MCF 10A (cell line): ENCODE results near the gene ADAMTS16. TPM values are rescaled to one million over a fixed set of nuclear protein-coding genes. Genes with fewer than 3 reads are reported as not detected.
A peak's percentile ranks its signal among the peaks of the same experiment; 100 is the strongest.

Experiments
- BruUV-seq: library from RNA; stranded (reverse); fragments of 400-500 nt; replicated peaks from 2 replicates; lab custom pipeline; 2021; lab: Mats Ljungman, UMichigan
- CTCF ChIA-PET: fragments of 300-600 bp; sonication (Branson Sonifier 250); formaldehyde crosslinking; extraction: SDS; loops from one replicate; lab custom pipeline; 2021; ENCODE audit warnings: antibody characterized with exemption, inconsistent platforms; lab: Yijun Ruan, JAX
- POLR2A ChIA-PET: fragments of 300-600, 350-650 bp; sonication (Branson Sonifier 250); formaldehyde crosslinking; extraction: SDS; loops from one replicate; lab custom pipeline; 2020; ENCODE audit warnings: antibody characterized with exemption, inconsistent platforms; lab: Yijun Ruan, JAX
- DNase-seq: peaks from one replicate; pipeline ENCODE4 v3.0.0-alpha.2; 2018; ENCODE audit not compliant: unreplicated experiment
- H3K27ac Mint-ChIP-seq: one replicate; pipeline ENCODE4 v1.8.0; 2022; ENCODE audit warnings: mild to moderate bottlenecking, low read depth, mixed read lengths; ENCODE audit not compliant: unreplicated experiment
- H3K27me3 Mint-ChIP-seq: one replicate; pipeline ENCODE4 v1.8.0; 2022; ENCODE audit warnings: mixed read lengths; ENCODE audit not compliant: insufficient read depth, unreplicated experiment
- H3K36me3 Mint-ChIP-seq: one replicate; pipeline ENCODE4 v1.8.0; 2022; ENCODE audit warnings: mild to moderate bottlenecking, moderate library complexity, mixed read lengths; ENCODE audit not compliant: insufficient read depth, unreplicated experiment
- H3K4me1 Mint-ChIP-seq: one replicate; pipeline ENCODE4 v1.8.0; 2022; ENCODE audit warnings: mixed read lengths; ENCODE audit not compliant: insufficient read depth, unreplicated experiment
- H3K4me3 Mint-ChIP-seq: one replicate; pipeline ENCODE4 v1.8.0; 2022; ENCODE audit warnings: mild to moderate bottlenecking, moderate library complexity, mixed read lengths; ENCODE audit not compliant: unreplicated experiment
- H3K9me3 Mint-ChIP-seq: one replicate; pipeline ENCODE4 v1.8.0; 2022; ENCODE audit warnings: mixed read lengths; ENCODE audit not compliant: unreplicated experiment
- intact Hi-C: fragments of 100-400 bp; cut with micrococcal nuclease; formaldehyde crosslinking; loops from 2 replicates; pipeline ENCODE4 v1.14.1; 2022
- total RNA-seq: library from RNA; stranded (reverse); gene quantifications from 2 replicates; pipeline ENCODE4 v1.2.3, GENCODE V29; 2022
- TF ChIP-seq, protein P1 (sequence below): fragments of 200-600 bp; IDR thresholded peaks from one replicate; pipeline ENCODE4 v1.8.0; 2022; ENCODE audit warnings: antibody characterized with exemption, mild to moderate bottlenecking; ENCODE audit not compliant: unreplicated experiment

ADAMTS16 gene
- total RNA-seq, 1 experiment from 2014 or later: not detected

DNA sequence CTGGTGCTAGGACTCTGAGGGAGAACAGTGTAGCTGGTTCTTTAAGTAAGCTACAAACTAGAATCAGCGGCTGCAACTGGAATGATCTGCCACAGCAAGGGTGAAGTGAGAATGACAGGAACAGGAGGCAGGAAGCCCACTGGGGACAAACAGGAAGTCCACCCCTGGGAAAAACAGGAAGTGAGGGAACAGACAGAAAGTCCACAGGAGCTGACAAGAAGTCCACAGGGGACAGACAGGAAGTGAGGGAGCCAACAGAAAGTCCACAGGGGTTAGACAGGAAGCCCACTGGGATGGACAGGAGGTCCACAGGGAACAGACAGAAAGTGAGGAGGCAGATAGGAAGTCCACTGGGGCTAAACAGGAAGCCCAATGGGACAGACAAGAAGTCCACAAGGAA is 15.5 kb downstream of the ADAMTS16 start:
- TF ChIP-seq, protein P1, sequence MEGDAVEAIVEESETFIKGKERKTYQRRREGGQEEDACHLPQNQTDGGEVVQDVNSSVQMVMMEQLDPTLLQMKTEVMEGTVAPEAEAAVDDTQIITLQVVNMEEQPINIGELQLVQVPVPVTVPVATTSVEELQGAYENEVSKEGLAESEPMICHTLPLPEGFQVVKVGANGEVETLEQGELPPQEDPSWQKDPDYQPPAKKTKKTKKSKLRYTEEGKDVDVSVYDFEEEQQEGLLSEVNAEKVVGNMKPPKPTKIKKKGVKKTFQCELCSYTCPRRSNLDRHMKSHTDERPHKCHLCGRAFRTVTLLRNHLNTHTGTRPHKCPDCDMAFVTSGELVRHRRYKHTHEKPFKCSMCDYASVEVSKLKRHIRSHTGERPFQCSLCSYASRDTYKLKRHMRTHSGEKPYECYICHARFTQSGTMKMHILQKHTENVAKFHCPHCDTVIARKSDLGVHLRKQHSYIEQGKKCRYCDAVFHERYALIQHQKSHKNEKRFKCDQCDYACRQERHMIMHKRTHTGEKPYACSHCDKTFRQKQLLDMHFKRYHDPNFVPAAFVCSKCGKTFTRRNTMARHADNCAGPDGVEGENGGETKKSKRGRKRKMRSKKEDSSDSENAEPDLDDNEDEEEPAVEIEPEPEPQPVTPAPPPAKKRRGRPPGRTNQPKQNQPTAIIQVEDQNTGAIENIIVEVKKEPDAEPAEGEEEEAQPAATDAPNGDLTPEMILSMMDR: no peak
- Mint-ChIP-seq H3K4me3 (no peak overlapping the region), H3K9me3 (peaks cover 5% of the 10 kb centered on the region), H3K36me3 (no peaks in the 10 kb centered on the region), H3K27ac (no peak overlapping the region), H3K27me3 (no peaks in the 10 kb centered on the region), H3K4me1 (peaks cover 10% of the 10 kb centered on the region)
- intact Hi-C loops: no loop called here
- no TSS peak for BruUV-seq
- ChIA-PET POLR2A (no interaction called here), CTCF (interaction anchor here (1.6 kb wide), 1 partner anchor 13 kb away, joined by 3 read pairs; no protein-coding TSS in a partner anchor)
- no peak for DNase-seq

DNA sequence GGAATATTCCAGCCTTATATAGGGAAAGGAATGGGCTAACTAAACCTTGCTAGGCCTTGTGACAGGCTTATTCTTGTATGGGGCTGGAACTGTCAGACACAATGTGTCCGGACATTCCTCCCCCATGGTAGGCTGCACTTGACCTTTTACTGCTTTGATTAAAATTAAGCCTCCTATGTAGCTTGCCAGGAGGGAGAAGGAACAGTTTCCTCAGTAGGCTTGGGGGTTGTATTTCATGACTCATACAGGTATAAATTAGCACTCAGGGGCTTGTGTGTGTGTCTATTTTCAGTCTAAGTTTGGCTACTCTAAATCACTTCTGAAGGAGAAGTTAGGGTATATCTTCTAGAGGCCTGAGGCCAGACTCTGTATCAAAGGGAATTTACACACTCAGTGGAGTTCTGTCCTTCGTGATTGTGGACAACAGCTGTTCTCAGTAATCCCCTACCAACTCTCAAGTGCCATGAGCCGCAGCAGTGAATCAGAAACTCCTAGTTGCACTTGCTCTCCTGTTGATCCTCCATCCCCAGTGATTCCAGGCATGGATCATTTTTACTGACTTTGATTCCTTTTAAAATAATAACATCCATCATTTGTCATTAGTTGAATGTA is 16.4 kb downstream of the ADAMTS16 start:
- no peaks in the 10 kb centered on the region for H3K27me3 Mint-ChIP-seq
- peaks cover 5% of the 10 kb centered on the region for H3K9me3 Mint-ChIP-seq
- ChIA-PET POLR2A (no interaction called here), CTCF (interaction anchor here (0.6 to 1.6 kb wide), 2 partner anchors 14 to 16 kb away, joined by 3 to 4 read pairs; no protein-coding TSS in a partner anchor)
- peaks cover 10% of the 10 kb centered on the region for H3K4me1 Mint-ChIP-seq
- intact Hi-C loops: no loop called here
- TF ChIP-seq, protein P1: no peak
- H3K36me3 Mint-ChIP-seq: no peaks in the 10 kb centered on the region
- no TSS peak for BruUV-seq
- DNase-seq: no peak
- no peak overlapping the region for H3K4me3 Mint-ChIP-seq
- H3K27ac Mint-ChIP-seq: no peak overlapping the region

DNA sequence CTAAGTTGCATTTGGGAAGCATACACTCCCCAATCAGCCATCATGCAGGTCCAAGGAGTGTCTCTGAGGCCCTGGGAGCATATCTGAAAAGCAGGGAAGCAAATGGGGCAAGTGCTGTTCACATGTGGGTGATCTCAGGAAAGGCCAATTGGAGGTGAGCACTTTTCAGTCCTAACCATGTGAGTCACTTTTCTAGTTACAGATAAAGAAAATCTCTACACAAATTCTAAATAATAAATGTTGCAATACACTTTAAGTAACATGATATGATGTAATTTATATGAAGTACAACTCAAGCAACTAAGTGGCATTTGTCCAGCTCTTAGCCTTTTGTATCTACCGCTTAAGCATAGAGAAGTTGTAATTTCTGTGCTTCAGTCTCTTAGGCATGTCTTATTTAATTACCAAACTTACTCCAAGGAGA is 18.4 kb downstream of the ADAMTS16 start:
- Mint-ChIP-seq H3K27ac (no peak overlapping the region), H3K9me3 (peaks cover 5% of the 10 kb centered on the region), H3K36me3 (no peaks in the 10 kb centered on the region), H3K4me3 (no peak overlapping the region), H3K4me1 (peaks cover 10% of the 10 kb centered on the region), H3K27me3 (no peaks in the 10 kb centered on the region)
- ChIA-PET POLR2A (no interaction called here), CTCF (no interaction called here)
- peak; percentile 49 for DNase-seq
- no TSS peak for BruUV-seq
- TF ChIP-seq, protein P1: no peak
- intact Hi-C loops: no loop called here

DNA sequence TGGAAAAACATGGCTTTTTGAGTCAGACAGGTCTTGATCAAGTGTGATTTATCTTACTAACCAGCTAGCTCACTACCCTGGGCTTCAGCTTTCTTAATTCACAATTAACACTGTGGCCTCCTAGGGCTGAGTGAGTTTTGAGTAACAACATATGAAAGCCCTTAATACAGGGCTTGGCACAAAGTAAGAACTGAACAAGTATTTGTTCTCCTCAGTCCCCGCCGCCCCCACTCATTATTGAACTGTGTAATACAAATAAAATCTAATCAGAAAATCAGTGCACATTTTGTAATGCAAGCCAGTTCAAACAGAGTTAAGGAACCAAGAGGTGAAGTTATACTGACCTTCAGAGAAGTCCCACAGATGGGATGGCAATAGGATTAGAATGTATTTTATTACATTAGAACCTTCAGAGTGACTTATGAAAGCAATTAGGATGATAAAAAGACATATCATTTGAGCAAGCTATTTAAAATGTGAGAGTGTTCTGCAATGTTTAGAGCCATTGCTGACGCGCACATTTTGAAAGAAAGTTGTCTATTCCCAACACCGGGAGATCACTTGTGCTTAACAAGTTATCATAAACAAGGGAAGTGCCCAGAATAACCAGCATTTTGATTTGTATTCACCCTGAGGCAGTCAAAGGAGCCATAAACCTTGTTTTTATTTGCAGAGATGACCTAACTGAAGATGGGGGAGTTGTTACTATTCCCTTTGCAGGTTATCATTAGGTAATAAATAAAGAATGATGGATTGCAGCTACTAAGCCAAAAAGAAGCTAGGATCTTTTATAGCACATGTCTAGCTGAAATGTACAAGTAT is 19.4 kb downstream of the ADAMTS16 start:
- H3K27ac Mint-ChIP-seq: no peak overlapping the region
- peaks cover 10% of the 10 kb centered on the region for H3K4me1 Mint-ChIP-seq
- no TSS peak for BruUV-seq

More for the DNA sequence above, 19.4 kb downstream of the ADAMTS16 start:
- Mint-ChIP-seq H3K36me3 (no peaks in the 10 kb centered on the region), H3K27me3 (no peaks in the 10 kb centered on the region), H3K4me3 (no peak overlapping the region), H3K9me3 (peaks cover 5% of the 10 kb centered on the region)
- POLR2A ChIA-PET: no interaction called here
- CTCF ChIA-PET: interaction anchor here (0.5 to 1.1 kb wide), 3 partner anchors 17 to 1370 kb away, joined by 4 to 8 read pairs (median 5); no protein-coding TSS in a partner anchor
- intact Hi-C loops: no loop called here
- TF ChIP-seq, protein P1: no peak
- no peak for DNase-seq
